Subcutaneous adipose tissue (tissue), 4 donors: ENCODE results near the gene TBC1D2B. TPM values are rescaled to one million over a fixed set of nuclear protein-coding genes. Genes with fewer than 3 reads are reported as not detected.

Source experiments
- CTCF ChIP-seq: fragments of 450-650 bp; IDR thresholded peaks from one replicate; pipeline ENCODE4 v1.5.1; 2016; ENCODE audit warnings: low read depth, mild to moderate bottlenecking, control low read depth, antibody characterized with exemption, moderate library complexity
- total RNA-seq, 4 donors: library from RNA; depleted of rRNA; stranded (reverse); fragments of >200 nt; gene quantifications; one replicate each; pipeline ENCODE4 v1.1.0, GENCODE V29; 2016

TBC1D2B gene
- total RNA-seq, 4 donors from 2014 or later: 57.6 to 112 (median 101) TPM

DNA sequence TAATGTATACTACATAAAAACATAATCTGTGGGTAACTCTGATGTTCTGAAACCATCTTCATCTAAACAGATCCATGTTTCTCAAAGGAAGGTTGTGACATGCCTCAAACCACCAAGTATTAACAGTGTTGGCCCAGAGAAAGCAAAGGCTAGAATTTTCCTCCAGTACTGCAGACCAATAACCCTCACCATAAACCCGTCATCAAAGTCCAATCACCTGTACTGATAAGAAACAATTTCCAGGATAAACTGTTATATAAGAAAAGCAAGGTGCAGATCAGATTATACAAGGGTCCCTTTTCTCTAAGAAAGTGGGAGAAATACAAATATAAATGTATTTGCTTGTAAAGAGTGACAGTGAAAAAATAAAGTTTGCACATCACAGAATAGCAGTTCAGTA, 32.3 kb downstream of the TBC1D2B start:
- TF ChIP-seq CTCF: no peak

GRCh38 chr15:78044407-78045155, 32.9 kb downstream of the TBC1D2B start:
- TF ChIP-seq CTCF: no peak

- TF ChIP-seq CTCF: no peak
These were observed 35.6 kb downstream of the TBC1D2B start for GRCh38 chr15:78041946-78042345.

- TF ChIP-seq CTCF: no peak
These were observed 36.8 kb downstream of the TBC1D2B start for GRCh38 chr15:78040653-78041244.

DNA sequence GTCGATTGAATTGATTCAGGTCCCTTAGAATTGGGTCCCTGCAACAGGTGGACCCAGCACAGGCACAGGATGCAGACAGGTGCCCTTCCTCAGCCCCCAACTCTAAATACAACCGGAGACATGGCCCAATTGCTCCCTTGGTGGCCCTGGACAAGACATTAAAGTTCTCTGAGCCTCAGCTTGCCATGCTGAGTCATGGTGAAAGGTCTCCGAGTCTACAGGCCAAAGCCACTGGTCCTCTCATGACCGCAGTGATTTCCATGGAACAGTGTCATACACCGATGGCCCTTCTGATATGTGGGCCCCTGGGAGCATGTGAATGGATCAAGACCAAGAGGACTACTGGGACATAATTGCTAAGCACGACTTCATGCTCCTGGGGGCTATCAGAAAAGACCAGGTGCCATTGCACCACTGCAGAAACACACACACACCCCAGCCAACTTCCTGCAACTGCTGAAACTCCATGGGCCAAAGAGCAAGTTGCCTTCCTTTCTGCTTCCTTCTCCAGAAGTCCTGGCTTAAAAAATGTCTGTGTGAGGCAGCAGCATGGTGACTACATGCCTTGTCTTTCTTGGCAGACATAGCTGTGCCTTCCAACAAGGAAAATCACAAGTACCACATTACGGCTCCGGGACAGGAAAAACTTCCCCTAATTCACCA, 38.8 kb downstream of the TBC1D2B start:
- no peak for TF ChIP-seq CTCF

DNA sequence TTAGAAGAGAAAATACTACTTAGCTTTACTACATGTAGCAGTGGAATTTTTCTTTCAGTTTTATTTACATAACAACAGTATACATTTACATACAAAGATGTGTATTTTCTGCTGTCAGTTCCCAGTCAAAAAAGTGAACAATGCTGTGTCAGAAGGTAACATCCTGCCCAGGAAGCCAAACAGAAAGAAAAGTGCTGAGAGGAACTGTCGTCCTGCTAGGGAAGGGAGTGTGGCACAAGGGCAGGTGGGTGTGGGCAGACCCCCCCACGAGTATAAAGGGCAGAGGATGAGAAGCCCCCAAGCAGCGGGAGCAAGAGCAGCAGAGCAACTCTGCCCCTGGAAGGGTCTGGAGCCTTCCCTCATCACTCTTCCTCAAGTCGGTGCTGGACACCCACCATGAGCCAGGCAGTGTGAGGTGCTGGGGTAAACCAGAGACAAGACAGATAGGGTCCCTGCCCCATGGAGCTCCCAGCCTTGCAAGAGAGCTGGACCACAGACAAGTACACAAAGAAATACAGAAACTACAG, 39.7 kb downstream of the TBC1D2B start:
- no peak for TF ChIP-seq CTCF

- TF ChIP-seq CTCF: no peak
These were observed 40.2 kb downstream of the TBC1D2B start for GRCh38 chr15:78037328-78037727.
